Memory B cell (primary cell): ENCODE measurements around the gene GAPDH.

Experiments
- ATAC-seq: fragments of 150-1000 bp; cut with Tn5 transposase; 2 replicates; pipeline ENCODE4 v1.10.0; 2021; ENCODE audit warnings: low read depth, mild to moderate bottlenecking, moderate library complexity
- DNase-seq, 2 donors: peaks; one replicate each; pipeline ENCODE4 v3.0.0; 2022; ENCODE audit warnings: low spot score in 2 of 2
- H3K27ac Mint-ChIP-seq: one replicate; pipeline ENCODE4 v1.8.0; 2022; ENCODE audit warnings: mild to moderate bottlenecking, moderate library complexity, mixed read lengths
- H3K27me3 Mint-ChIP-seq: one replicate; pipeline ENCODE4 v1.8.0; 2022; ENCODE audit warnings: mixed read lengths
- H3K36me3 Mint-ChIP-seq: one replicate; pipeline ENCODE4 v1.8.0; 2022; ENCODE audit warnings: mild to moderate bottlenecking, mixed read lengths
- H3K4me1 Mint-ChIP-seq: one replicate; pipeline ENCODE4 v1.8.0; 2022; ENCODE audit warnings: mixed read lengths
- H3K4me3 Mint-ChIP-seq: one replicate; pipeline ENCODE4 v1.8.0; 2022; ENCODE audit warnings: mild to moderate bottlenecking, moderate library complexity, mixed read lengths
- H3K9me3 Mint-ChIP-seq: one replicate; pipeline ENCODE4 v1.8.0; 2022; ENCODE audit warnings: mixed read lengths

GAPDH gene

DNA sequence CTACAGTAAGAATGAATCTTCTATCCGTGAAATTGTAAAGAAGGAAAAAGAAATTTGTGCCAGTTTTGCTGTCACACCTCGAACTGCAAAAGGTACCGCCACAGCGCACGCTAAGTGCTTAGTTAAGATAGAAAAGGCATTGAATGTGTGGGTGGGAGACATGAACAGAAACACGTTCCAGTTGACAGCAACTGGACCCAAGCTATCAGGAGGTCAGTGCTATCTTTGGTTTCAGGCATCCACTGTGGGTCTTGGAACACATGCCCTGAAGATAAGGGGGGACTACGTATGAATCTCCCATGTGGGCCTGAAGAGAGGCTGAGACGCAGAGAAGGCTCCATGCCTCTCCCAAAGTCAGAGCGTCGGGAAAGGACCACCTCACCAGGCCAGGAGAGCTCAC is 11.7 kb downstream of the GAPDH start:
- Mint-ChIP-seq H3K4me3 (no peak overlapping the region), H3K9me3 (no peaks in the 10 kb centered on the region), H3K27ac (no peak overlapping the region), H3K27me3 (no peaks in the 10 kb centered on the region), H3K4me1 (peaks cover 3% of the 10 kb centered on the region), H3K36me3 (peaks cover 25% of the 10 kb centered on the region)
- DNase-seq (no peak), ATAC-seq (no peak)

- Mint-ChIP-seq H3K9me3 (no peaks in the 10 kb centered on the region), H3K4me3 (no peak overlapping the region), H3K4me1 (peaks cover 12% of the 10 kb centered on the region), H3K27ac (no peak overlapping the region), H3K27me3 (no peaks in the 10 kb centered on the region), H3K36me3 (peaks cover 27% of the 10 kb centered on the region)
- no peak for DNase-seq
- no peak for ATAC-seq
These were observed 13.2 kb downstream of the GAPDH start for GRCh38 chr12:6547566-6547965.

- Mint-ChIP-seq H3K36me3 (peaks cover 27% of the 10 kb centered on the region), H3K4me3 (no peak overlapping the region), H3K27ac (no peak overlapping the region), H3K4me1 (peaks cover 15% of the 10 kb centered on the region), H3K27me3 (no peaks in the 10 kb centered on the region), H3K9me3 (no peaks in the 10 kb centered on the region)
- DNase-seq (no peak), ATAC-seq (no peak)
These were observed 13.7 kb downstream of the GAPDH start for GRCh38 chr12:6547987-6548386.

GRCh38 chr12:6548556-6548955 is 14.2 kb downstream of the GAPDH start:
- Mint-ChIP-seq H3K27me3 (no peaks in the 10 kb centered on the region), H3K9me3 (no peaks in the 10 kb centered on the region), H3K36me3 (peaks cover 27% of the 10 kb centered on the region), H3K27ac (no peak overlapping the region), H3K4me1 (peaks cover 15% of the 10 kb centered on the region), H3K4me3 (no peak overlapping the region)
- ATAC-seq (no peak), DNase-seq (no peak)

GRCh38 chr12:6548966-6549683 is 14.8 kb downstream of the GAPDH start:
- no peak overlapping the region for H3K4me3 Mint-ChIP-seq
- H3K36me3 Mint-ChIP-seq, result peaks cover 27% of the 10 kb centered on the region
- H3K4me1 Mint-ChIP-seq, result peaks cover 18% of the 10 kb centered on the region
- no peak for DNase-seq
- H3K9me3 Mint-ChIP-seq, result no peaks in the 10 kb centered on the region
- H3K27ac Mint-ChIP-seq, result no peak overlapping the region
- H3K27me3 Mint-ChIP-seq, result no peaks in the 10 kb centered on the region
- ATAC-seq, result no peak

GRCh38 chr12:6549684-6550151 is 15.4 kb downstream of the GAPDH start:
- Mint-ChIP-seq H3K36me3 (peaks cover 24% of the 10 kb centered on the region), H3K9me3 (no peaks in the 10 kb centered on the region), H3K27me3 (no peaks in the 10 kb centered on the region), H3K27ac (no peak overlapping the region), H3K4me3 (no peak overlapping the region), H3K4me1 (peaks cover 24% of the 10 kb centered on the region)
- no peak for DNase-seq
- ATAC-seq, result no peak

DNA sequence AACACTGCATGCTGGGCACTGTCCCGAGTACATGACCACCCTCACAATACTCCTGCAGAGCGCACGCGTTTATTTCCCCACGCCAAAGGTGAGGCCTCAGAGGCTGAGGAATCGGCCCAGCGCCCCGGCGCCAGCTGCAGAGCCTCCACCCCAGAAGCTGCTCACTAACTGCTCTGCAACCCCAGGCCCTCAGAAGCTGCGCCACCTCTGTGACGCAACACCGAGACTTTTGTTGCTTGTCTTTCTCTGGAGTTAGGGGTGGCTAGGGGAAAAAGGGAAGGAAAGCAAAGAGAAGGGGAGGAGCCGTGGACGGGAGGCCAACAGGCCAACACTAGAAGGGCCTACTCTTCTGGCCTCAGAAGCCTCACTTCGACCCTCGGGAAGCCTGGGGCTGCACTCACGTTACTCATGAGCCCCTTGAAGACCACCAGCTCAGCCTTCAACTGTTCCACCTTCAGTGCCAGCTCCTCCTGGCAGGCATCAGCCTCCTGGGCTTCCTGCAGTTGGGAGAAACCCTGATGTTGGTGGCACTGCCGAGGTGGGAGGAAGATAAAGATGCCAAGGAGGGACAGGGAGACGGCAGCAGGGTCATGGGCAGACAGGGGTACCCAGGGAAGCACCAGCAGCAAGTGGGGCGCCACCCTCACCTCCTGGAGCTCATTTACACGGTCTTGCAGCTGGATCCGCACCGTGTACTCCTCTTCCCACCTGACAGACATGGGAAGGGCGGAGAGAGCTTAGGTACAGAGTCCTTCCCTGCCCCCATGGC is 16.2 kb downstream of the GAPDH start:
- no peak overlapping the region for H3K27ac Mint-ChIP-seq
- peaks cover 29% of the 10 kb centered on the region for H3K4me1 Mint-ChIP-seq
- no peak overlapping the region for H3K4me3 Mint-ChIP-seq
- peaks cover 24% of the 10 kb centered on the region for H3K36me3 Mint-ChIP-seq
- ATAC-seq (no peak), DNase-seq (no peak)
- H3K27me3 Mint-ChIP-seq, result no peaks in the 10 kb centered on the region
- no peaks in the 10 kb centered on the region for H3K9me3 Mint-ChIP-seq

DNA sequence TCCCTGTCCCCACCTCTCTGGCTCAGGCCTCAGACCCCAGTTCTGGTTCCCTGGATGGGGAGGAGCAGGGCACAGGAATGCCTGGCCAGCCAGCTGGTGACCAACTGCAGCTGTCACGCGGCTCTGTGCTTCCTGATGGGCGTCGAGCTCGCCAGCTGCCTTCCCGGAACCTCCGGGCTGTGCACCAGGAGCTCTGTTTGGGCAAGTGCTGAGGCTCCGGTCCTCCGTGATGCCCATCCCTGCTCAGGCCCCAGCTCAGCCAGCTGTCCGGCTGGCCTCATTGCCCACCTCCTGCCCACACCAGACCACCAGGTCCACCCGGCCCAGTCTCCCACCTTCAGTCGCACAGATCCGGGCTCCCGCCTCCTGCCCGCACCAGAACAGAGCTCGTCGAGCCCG is 16.7 kb downstream of the GAPDH start:
- Mint-ChIP-seq H3K36me3 (peaks cover 18% of the 10 kb centered on the region), H3K27me3 (no peaks in the 10 kb centered on the region), H3K4me3 (no peak overlapping the region), H3K27ac (no peak overlapping the region), H3K4me1 (peaks cover 29% of the 10 kb centered on the region), H3K9me3 (no peaks in the 10 kb centered on the region)
- DNase-seq (no peak), ATAC-seq (no peak)

DNA sequence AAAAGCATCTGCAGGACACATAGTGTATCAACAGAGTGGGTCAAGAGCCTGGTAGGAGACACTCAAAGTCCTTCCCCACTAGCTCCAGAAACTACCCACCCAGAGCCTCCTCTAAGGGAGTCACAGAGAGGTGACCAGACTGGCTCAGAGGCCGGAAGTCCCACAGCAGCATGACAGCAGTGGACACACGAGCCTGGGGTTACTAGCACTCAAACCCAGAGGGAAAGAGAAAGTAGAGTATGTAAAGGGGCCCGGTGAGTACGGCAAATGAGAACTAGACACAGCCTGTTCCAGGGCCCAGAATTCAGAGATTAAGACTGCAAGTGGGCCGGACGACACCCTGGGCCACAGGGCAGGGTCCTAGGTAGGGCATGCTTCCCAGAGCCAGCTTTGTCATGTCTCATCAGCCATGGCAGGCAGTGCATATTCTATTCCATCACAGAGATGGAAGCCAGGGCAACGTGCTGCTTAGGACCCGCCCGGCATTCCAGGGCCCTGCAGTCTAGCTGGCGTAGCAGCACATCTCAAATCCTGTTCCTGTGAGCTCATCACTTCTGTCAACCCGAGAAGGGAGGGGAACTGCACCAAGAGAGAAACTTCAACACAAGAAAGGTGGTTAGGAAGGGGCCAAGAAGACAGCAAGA is 17.3 kb downstream of the GAPDH start:
- ATAC-seq, result no peak
- H3K27me3 Mint-ChIP-seq, result no peaks in the 10 kb centered on the region
- peaks cover 32% of the 10 kb centered on the region for H3K4me1 Mint-ChIP-seq
- peaks cover 17% of the 10 kb centered on the region for H3K36me3 Mint-ChIP-seq
- H3K9me3 Mint-ChIP-seq, result no peaks in the 10 kb centered on the region
- no peak overlapping the region for H3K27ac Mint-ChIP-seq
- DNase-seq, result no peak
- H3K4me3 Mint-ChIP-seq, result no peak overlapping the region

GRCh38 chr12:6552140-6552551 is 17.8 kb downstream of the GAPDH start:
- peaks cover 33% of the 10 kb centered on the region for H3K4me1 Mint-ChIP-seq
- H3K36me3 Mint-ChIP-seq, result peaks cover 17% of the 10 kb centered on the region
- no peak for ATAC-seq
- no peak for DNase-seq
- no peak overlapping the region for H3K4me3 Mint-ChIP-seq
- H3K27ac Mint-ChIP-seq, result peak overlapping the region; percentile 55
- no peaks in the 10 kb centered on the region for H3K27me3 Mint-ChIP-seq
- no peaks in the 10 kb centered on the region for H3K9me3 Mint-ChIP-seq

- H3K9me3 Mint-ChIP-seq, result no peaks in the 10 kb centered on the region
- H3K27me3 Mint-ChIP-seq, result no peaks in the 10 kb centered on the region
- H3K4me1 Mint-ChIP-seq, result peaks cover 33% of the 10 kb centered on the region
- no peak overlapping the region for H3K4me3 Mint-ChIP-seq
- H3K27ac Mint-ChIP-seq, result peak overlapping the region; percentile 55
- ATAC-seq (no peak), DNase-seq (no peak)
- peaks cover 8% of the 10 kb centered on the region for H3K36me3 Mint-ChIP-seq
These were observed 18.9 kb downstream of the GAPDH start for GRCh38 chr12:6553051-6553868.

GRCh38 chr12:6554168-6555017 is 20.1 kb downstream of the GAPDH start:
- no peak overlapping the region for H3K27ac Mint-ChIP-seq
- peak; percentile 76 for DNase-seq

More at GRCh38 chr12:6554168-6555017, 20.1 kb downstream of the GAPDH start:
- Mint-ChIP-seq H3K36me3 (peaks cover 4% of the 10 kb centered on the region), H3K9me3 (no peaks in the 10 kb centered on the region), H3K4me3 (peak overlapping the region; percentile 82), H3K27me3 (no peaks in the 10 kb centered on the region), H3K4me1 (peaks cover 29% of the 10 kb centered on the region)
- peak; percentile 71 for ATAC-seq
